ENCODE data around the gene TEX22.

TEX22 gene

GRCh38 chr14:105367116-105368031 is 31.0 kb upstream of the TEX22 start:
- no peak overlapping the region for H3K27ac ChIP-seq (ENCODE audit: low read length)
- no peaks in the 10 kb centered on the region for H3K9me3 ChIP-seq (ENCODE audit: control insufficient read depth in 2 of 2, low read length in 2 of 2)
- no peak overlapping the region for H3K4me3 ChIP-seq (ENCODE audit: low read length in 2 of 2)
- H3K4me1 ChIP-seq (ENCODE audit: control insufficient read depth, insufficient read depth, low read length): peaks cover 9% of the 10 kb centered on the region
- no peak overlapping the region for H3K9ac ChIP-seq (ENCODE audit: low read length in 2 of 2)
- H3K27me3 ChIP-seq (ENCODE audit: control insufficient read depth in 1 of 2, insufficient read depth in 2 of 2, low read length in 2 of 2): no peaks in the 10 kb centered on the region
- H3K36me3 ChIP-seq (ENCODE audit: control insufficient read depth in 2 of 2, insufficient read depth in 2 of 2, low read length in 2 of 2): peaks cover 3 to 19% of the 10 kb centered on the region in 2 donors

GRCh38 chr14:105368032-105368417 is 30.3 kb upstream of the TEX22 start:
- H3K36me3 ChIP-seq (ENCODE audit: control insufficient read depth in 2 of 2, insufficient read depth in 2 of 2, low read length in 2 of 2): peaks cover 3 to 19% of the 10 kb centered on the region in 2 donors
- no peak overlapping the region for H3K27ac ChIP-seq (ENCODE audit: low read length)

GRCh38 chr14:105368426-105368825 is 29.9 kb upstream of the TEX22 start:
- Histone ChIP-seq H3K9me3 (ENCODE audit: control insufficient read depth in 2 of 2, low read length in 2 of 2) (no peaks in the 10 kb centered on the region), H3K4me1 (ENCODE audit: control insufficient read depth, insufficient read depth, low read length) (peaks cover 9% of the 10 kb centered on the region), H3K27ac (ENCODE audit: low read length) (no peak overlapping the region), H3K36me3 (ENCODE audit: control insufficient read depth in 2 of 2, insufficient read depth in 2 of 2, low read length in 2 of 2) (peaks cover 3 to 19% of the 10 kb centered on the region in 2 donors), H3K9ac (ENCODE audit: low read length in 2 of 2) (no peak overlapping the region), H3K27me3 (ENCODE audit: control insufficient read depth in 1 of 2, insufficient read depth in 2 of 2, low read length in 2 of 2) (no peaks in the 10 kb centered on the region), H3K4me3 (ENCODE audit: low read length in 2 of 2) (no peak overlapping the region)

More at GRCh38 chr14:105368032-105368417, 30.3 kb upstream of the TEX22 start:
- Histone ChIP-seq H3K4me1 (ENCODE audit: control insufficient read depth, insufficient read depth, low read length) (peaks cover 9% of the 10 kb centered on the region), H3K9me3 (ENCODE audit: control insufficient read depth in 2 of 2, low read length in 2 of 2) (no peaks in the 10 kb centered on the region), H3K9ac (ENCODE audit: low read length in 2 of 2) (no peak overlapping the region), H3K4me3 (ENCODE audit: low read length in 2 of 2) (no peak overlapping the region), H3K27me3 (ENCODE audit: control insufficient read depth in 1 of 2, insufficient read depth in 2 of 2, low read length in 2 of 2) (no peaks in the 10 kb centered on the region)

GRCh38 chr14:105368910-105369652 is 29.3 kb upstream of the TEX22 start:
- H3K9ac ChIP-seq (ENCODE audit: low read length in 2 of 2): no peak overlapping the region
- H3K36me3 ChIP-seq (ENCODE audit: control insufficient read depth in 2 of 2, insufficient read depth in 2 of 2, low read length in 2 of 2): peaks cover 3 to 19% of the 10 kb centered on the region in 2 donors
- no peak overlapping the region for H3K4me3 ChIP-seq (ENCODE audit: low read length in 2 of 2)
- H3K27me3 ChIP-seq (ENCODE audit: control insufficient read depth in 1 of 2, insufficient read depth in 2 of 2, low read length in 2 of 2): no peaks in the 10 kb centered on the region
- peaks cover 6% of the 10 kb centered on the region for H3K4me1 ChIP-seq (ENCODE audit: control insufficient read depth, insufficient read depth, low read length)
- H3K27ac ChIP-seq (ENCODE audit: low read length): no peak overlapping the region
- H3K9me3 ChIP-seq (ENCODE audit: control insufficient read depth in 2 of 2, low read length in 2 of 2): no peaks in the 10 kb centered on the region

GRCh38 chr14:105369653-105370040 is 28.7 kb upstream of the TEX22 start:
- Histone ChIP-seq H3K27me3 (ENCODE audit: control insufficient read depth in 1 of 2, insufficient read depth in 2 of 2, low read length in 2 of 2) (no peaks in the 10 kb centered on the region), H3K36me3 (ENCODE audit: control insufficient read depth in 2 of 2, insufficient read depth in 2 of 2, low read length in 2 of 2) (peaks cover 3 to 19% of the 10 kb centered on the region in 2 donors), H3K4me3 (ENCODE audit: low read length in 2 of 2) (no peak overlapping the region), H3K9ac (ENCODE audit: low read length in 2 of 2) (no peak overlapping the region), H3K27ac (ENCODE audit: low read length) (no peak overlapping the region), H3K9me3 (ENCODE audit: control insufficient read depth in 2 of 2, low read length in 2 of 2) (no peaks in the 10 kb centered on the region), H3K4me1 (ENCODE audit: control insufficient read depth, insufficient read depth, low read length) (peaks cover 5% of the 10 kb centered on the region)

- H3K4me3 ChIP-seq (ENCODE audit: low read length in 2 of 2): no peak overlapping the region
- no peaks in the 10 kb centered on the region for H3K27me3 ChIP-seq (ENCODE audit: control insufficient read depth in 1 of 2, insufficient read depth in 2 of 2, low read length in 2 of 2)
- H3K9ac ChIP-seq (ENCODE audit: low read length in 2 of 2): no peak overlapping the region
- no peaks in the 10 kb centered on the region for H3K9me3 ChIP-seq (ENCODE audit: control insufficient read depth in 2 of 2, low read length in 2 of 2)
- H3K36me3 ChIP-seq (ENCODE audit: control insufficient read depth in 2 of 2, insufficient read depth in 2 of 2, low read length in 2 of 2): peaks cover 0 to 10% of the 10 kb centered on the region in 2 donors
- no peak overlapping the region for H3K27ac ChIP-seq (ENCODE audit: low read length)
- H3K4me1 ChIP-seq (ENCODE audit: control insufficient read depth, insufficient read depth, low read length): peaks cover 5% of the 10 kb centered on the region
Measured at GRCh38 chr14:105374389-105374788, 23.9 kb upstream of the TEX22 start.

- no peak overlapping the region for H3K9ac ChIP-seq (ENCODE audit: low read length in 2 of 2)
- H3K4me1 ChIP-seq (ENCODE audit: control insufficient read depth, insufficient read depth, low read length): peaks cover 5% of the 10 kb centered on the region
- no peak overlapping the region for H3K4me3 ChIP-seq (ENCODE audit: low read length in 2 of 2)
- no peak overlapping the region for H3K27ac ChIP-seq (ENCODE audit: low read length)
- peaks cover 3 to 12% of the 10 kb centered on the region in 2 donors for H3K36me3 ChIP-seq (ENCODE audit: control insufficient read depth in 2 of 2, insufficient read depth in 2 of 2, low read length in 2 of 2)
- no peaks in the 10 kb centered on the region for H3K27me3 ChIP-seq (ENCODE audit: control insufficient read depth in 1 of 2, insufficient read depth in 2 of 2, low read length in 2 of 2)
- H3K9me3 ChIP-seq (ENCODE audit: control insufficient read depth in 2 of 2, low read length in 2 of 2): no peaks in the 10 kb centered on the region
Measured at GRCh38 chr14:105375635-105376057, 22.7 kb upstream of the TEX22 start.

- Histone ChIP-seq H3K4me3 (ENCODE audit: low read length in 2 of 2) (no peak overlapping the region), H3K27me3 (ENCODE audit: control insufficient read depth in 1 of 2, insufficient read depth in 2 of 2, low read length in 2 of 2) (no peaks in the 10 kb centered on the region), H3K4me1 (ENCODE audit: control insufficient read depth, insufficient read depth, low read length) (no peaks in the 10 kb centered on the region), H3K9me3 (ENCODE audit: control insufficient read depth in 2 of 2, low read length in 2 of 2) (no peaks in the 10 kb centered on the region), H3K27ac (ENCODE audit: low read length) (no peak overlapping the region), H3K9ac (ENCODE audit: low read length in 2 of 2) (no peak overlapping the region), H3K36me3 (ENCODE audit: control insufficient read depth in 2 of 2, insufficient read depth in 2 of 2, low read length in 2 of 2) (peaks cover 3 to 9% of the 10 kb centered on the region in 2 donors)
Measured at GRCh38 chr14:105376521-105377440, 21.6 kb upstream of the TEX22 start.

- no peaks in the 10 kb centered on the region for H3K4me1 ChIP-seq (ENCODE audit: control insufficient read depth, insufficient read depth, low read length)
- H3K4me3 ChIP-seq (ENCODE audit: low read length in 2 of 2): no peak overlapping the region
- H3K9me3 ChIP-seq (ENCODE audit: control insufficient read depth in 2 of 2, low read length in 2 of 2): no peaks in the 10 kb centered on the region
- peaks cover 3 to 10% of the 10 kb centered on the region in 2 donors for H3K36me3 ChIP-seq (ENCODE audit: control insufficient read depth in 2 of 2, insufficient read depth in 2 of 2, low read length in 2 of 2)
- no peak overlapping the region for H3K9ac ChIP-seq (ENCODE audit: low read length in 2 of 2)
- no peak overlapping the region for H3K27ac ChIP-seq (ENCODE audit: low read length)
- no peaks in the 10 kb centered on the region for H3K27me3 ChIP-seq (ENCODE audit: control insufficient read depth in 1 of 2, insufficient read depth in 2 of 2, low read length in 2 of 2)
Measured at GRCh38 chr14:105377555-105378182, 20.7 kb upstream of the TEX22 start.

- Histone ChIP-seq H3K27ac (ENCODE audit: low read length) (no peak overlapping the region), H3K9ac (ENCODE audit: low read length in 2 of 2) (no peak overlapping the region), H3K27me3 (ENCODE audit: control insufficient read depth in 1 of 2, insufficient read depth in 2 of 2, low read length in 2 of 2) (no peaks in the 10 kb centered on the region), H3K4me3 (ENCODE audit: low read length in 2 of 2) (no peak overlapping the region), H3K9me3 (ENCODE audit: control insufficient read depth in 2 of 2, low read length in 2 of 2) (no peaks in the 10 kb centered on the region), H3K4me1 (ENCODE audit: control insufficient read depth, insufficient read depth, low read length) (no peaks in the 10 kb centered on the region), H3K36me3 (ENCODE audit: control insufficient read depth in 2 of 2, insufficient read depth in 2 of 2, low read length in 2 of 2) (peaks cover 3 to 15% of the 10 kb centered on the region in 2 donors)
Measured at GRCh38 chr14:105378199-105378598, 20.1 kb upstream of the TEX22 start.
